ENCODE results near the gene RPP40.

DNA sequence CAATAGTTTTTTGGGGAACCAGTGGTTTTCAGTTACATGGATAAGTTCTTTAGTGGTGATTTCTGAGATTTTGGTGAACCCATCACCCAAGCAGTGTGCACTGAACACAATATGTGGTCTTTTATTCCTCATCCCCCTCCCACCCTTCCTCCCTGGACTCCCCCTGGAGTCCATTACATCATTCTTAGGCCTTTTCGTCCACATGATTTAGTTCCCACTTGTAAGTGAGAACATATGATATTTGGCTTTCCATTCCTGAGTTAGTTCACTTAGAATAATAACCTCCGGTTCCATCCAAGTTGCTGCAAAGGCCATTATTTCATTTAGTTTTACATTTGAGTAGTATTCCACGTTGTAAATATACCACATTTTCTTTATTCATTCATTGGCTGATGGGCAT lies 28.3 kb downstream of the RPP40 start:
- TF ChIP-seq EP300 (IDR thresholded peaks at IDR 0.05) (no peak), POLR2AphosphoS5 (IDR thresholded peaks at IDR 0.05) (no peak), POLR2A (IDR thresholded peaks at IDR 0.05) (no peak)
- TF ChIP-seq, protein P1, sequence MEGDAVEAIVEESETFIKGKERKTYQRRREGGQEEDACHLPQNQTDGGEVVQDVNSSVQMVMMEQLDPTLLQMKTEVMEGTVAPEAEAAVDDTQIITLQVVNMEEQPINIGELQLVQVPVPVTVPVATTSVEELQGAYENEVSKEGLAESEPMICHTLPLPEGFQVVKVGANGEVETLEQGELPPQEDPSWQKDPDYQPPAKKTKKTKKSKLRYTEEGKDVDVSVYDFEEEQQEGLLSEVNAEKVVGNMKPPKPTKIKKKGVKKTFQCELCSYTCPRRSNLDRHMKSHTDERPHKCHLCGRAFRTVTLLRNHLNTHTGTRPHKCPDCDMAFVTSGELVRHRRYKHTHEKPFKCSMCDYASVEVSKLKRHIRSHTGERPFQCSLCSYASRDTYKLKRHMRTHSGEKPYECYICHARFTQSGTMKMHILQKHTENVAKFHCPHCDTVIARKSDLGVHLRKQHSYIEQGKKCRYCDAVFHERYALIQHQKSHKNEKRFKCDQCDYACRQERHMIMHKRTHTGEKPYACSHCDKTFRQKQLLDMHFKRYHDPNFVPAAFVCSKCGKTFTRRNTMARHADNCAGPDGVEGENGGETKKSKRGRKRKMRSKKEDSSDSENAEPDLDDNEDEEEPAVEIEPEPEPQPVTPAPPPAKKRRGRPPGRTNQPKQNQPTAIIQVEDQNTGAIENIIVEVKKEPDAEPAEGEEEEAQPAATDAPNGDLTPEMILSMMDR (IDR thresholded peaks at IDR 0.05) = no peak
